HUDEP-2 (cell line): ENCODE measurements around the gene ACSF3.
A peak's percentile ranks its signal among the peaks of the same experiment; 100 is the strongest.

Experiments
- DNase-seq, 76 experiments: peaks; one replicate each; lab custom pipeline; 2025; ENCODE audit not compliant: unreplicated experiment in 76 of 76; lab: John Stamatoyannopoulos, UW

ACSF3 gene

DNA sequence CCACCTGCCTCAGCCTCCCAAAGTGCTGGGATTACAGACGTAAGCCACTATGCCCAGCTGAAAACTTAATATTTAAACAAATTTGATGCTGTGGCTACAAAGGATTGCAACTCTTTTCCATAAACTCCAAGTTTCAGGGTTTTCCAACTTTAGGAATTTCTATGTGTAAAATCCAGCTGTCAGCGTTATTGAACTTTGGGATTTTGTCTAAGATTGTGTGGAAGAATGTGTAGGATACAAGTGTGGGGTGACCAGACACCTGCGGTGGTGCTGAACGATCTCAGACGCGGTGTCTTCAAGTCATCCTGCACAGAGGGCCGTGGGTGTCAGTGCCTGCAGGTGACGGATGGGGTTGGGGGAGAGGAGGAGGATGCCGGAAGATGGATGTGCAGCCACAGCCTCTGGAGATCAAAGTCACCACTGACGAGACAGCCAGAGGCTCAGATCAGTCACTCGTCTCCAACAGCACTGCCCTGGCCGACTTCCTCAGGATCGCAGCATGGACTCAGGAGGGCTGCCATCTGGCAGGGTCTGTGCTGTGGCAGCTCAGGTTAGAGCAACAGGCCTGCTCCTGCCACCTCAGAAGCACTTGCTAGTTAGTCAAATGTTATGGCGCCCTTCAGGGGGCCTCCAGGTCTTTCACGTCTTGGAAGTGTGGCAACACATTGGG lies 13.0 kb downstream of the ACSF3 start:
- DNase-seq, result no peak

DNA sequence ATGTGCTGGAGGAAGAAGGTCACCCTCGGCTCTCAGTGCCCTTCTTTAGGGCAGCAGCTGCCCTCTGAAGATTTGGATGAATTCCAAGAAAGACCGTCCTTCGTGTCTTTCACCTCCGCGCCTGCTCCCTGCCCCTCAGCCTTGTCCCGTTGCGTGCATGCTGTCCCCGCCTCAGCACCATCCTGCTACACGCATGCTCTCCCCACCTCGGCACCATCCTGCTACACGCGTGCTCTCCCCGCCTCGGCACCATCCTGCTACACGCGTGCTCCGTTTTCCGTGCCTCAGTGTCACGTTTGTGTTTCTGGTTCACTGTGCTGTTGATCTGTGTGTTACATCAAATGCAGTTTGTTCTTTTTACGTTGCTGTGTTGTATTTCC lies 13.5 kb downstream of the ACSF3 start:
- no peak for DNase-seq

DNA sequence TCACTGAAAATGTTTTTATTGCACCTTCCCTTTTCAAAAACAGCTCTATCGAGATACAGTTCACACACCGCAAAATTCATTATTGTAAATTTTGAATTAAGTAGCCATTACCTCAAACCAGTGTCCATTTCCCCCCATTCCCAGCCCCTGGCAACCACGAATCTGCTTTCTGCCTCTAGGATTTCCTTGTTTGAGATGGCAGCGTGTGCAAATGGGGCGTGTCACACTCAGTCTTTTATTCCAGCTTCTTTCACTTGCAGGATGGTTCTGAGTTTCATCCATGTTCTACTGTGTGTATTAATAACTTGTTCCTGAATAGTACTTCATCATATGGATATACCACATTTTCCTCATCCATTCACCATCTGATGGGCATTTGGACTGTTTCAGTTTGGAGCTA lies 14.8 kb downstream of the ACSF3 start:
- DNase-seq, result no peak

DNA sequence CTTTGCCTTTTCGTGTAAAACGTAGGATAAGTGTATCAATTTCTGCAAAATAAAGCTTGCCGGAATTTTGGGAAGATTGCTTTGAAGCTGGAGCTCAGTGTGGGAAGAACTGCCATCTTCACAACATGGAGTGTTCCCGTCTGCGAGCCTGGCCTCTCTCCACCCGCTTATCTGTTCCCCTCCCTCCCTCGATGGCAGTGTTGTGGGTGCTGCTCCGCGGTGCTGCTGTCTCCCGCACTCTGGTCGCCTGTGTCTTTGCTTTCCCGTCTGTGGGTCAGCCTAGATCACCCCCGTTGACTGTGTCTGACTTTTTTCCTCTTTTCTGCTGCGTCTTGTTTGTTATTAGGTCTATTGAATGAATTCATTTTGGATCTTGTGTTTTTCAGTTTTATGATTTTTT lies 17.0 kb downstream of the ACSF3 start:
- DNase-seq, result no peak

DNA sequence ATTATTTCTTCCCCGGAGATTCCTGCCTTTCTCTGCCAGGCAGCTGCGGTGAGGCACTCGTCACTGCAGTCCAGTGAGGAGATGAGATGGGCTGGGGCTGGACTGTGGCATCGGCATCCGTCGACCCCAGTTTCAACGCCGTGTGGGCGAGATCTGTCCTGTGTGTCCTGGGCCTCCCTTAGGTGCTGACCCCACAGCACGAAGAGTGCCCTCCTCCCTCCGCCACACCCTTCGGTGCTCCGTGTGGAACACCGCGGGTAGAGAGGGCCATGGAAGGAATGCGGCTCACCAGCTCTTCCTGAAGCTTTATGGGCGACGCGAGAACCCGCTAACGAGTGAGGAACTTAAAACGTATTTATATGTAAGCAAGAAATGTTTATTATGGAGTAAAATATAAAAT lies 17.6 kb downstream of the ACSF3 start:
- no peak for DNase-seq

DNA sequence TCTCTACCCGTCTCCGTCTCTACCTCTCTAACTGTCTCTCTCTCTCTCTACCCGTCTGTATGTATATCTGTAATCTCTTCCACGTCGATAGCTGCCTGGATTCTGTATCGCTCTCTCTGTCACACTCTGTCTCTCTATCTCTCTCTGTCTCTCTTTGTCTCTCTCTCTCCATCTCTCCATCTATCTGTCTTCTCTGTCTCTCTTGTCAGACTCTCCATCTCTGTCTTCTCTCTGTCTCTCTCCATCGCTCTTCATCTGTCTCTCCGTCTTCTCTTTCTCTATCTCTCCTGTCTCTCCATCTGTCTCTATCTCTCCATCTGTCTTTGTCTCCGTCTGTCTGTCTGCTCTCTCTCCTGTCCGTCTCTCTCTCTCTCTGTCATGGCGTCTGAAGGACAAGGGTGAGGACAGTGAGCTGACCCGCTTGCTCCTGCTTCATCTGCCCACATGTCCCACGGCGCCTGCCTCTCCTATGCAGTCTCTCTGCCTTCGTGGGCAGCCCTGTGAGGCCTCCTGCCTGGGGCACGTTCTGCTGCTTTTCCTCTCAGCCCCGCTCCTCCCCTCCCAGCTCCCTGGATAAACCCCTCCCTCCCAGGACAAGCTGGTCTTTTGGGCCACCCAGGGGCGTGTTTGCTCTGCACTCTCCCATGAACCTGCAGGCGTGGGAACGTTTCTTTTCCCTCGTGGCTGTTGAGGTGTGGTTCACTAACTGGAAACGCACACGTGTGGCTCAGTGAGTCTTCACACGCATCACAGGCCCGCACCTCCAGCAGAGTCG lies 18.9 kb downstream of the ACSF3 start:
- DNase-seq, result no peak

DNA sequence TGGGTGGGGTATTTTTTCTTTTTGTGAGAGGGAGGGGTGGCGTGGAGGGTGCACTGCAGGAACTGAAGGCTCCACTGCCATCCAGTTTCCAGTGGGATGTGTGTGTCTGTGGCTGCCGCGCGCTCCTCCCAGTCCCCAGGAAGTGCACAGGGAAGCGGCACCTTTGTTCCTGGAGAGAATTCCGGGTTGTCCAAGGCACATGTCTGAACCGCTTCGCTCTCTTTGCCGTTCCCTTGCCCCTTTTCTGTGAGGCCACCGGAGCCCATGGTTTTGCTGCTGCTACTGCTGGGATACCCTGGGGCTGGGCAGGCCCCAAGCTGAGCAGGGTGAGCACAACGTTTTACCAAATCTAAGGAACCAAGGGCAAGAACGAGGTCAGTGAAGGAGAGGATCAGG lies 19.5 kb downstream of the ACSF3 start:
- DNase-seq, result no peak

DNA sequence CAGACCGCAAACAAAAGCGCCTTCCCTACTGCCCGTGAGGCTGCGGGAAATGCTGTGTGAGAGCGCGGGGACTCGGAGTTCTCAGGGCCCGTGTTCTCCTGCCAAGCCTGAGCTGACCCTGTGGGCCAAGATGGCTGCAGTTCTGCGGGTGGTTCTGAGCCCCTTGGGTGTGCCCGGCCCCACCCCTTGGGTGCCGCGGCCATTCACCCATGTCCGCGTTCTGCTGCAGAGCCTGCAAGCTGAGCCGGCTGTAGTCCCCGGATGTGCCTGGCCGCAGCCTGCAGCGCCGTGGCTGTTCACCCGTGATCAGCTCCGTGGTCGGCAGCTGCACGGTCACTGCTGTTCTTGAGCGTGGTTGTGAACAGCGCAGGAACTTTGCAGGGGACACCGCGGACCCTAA lies 20.0 kb downstream of the ACSF3 start:
- no peak for DNase-seq

DNA sequence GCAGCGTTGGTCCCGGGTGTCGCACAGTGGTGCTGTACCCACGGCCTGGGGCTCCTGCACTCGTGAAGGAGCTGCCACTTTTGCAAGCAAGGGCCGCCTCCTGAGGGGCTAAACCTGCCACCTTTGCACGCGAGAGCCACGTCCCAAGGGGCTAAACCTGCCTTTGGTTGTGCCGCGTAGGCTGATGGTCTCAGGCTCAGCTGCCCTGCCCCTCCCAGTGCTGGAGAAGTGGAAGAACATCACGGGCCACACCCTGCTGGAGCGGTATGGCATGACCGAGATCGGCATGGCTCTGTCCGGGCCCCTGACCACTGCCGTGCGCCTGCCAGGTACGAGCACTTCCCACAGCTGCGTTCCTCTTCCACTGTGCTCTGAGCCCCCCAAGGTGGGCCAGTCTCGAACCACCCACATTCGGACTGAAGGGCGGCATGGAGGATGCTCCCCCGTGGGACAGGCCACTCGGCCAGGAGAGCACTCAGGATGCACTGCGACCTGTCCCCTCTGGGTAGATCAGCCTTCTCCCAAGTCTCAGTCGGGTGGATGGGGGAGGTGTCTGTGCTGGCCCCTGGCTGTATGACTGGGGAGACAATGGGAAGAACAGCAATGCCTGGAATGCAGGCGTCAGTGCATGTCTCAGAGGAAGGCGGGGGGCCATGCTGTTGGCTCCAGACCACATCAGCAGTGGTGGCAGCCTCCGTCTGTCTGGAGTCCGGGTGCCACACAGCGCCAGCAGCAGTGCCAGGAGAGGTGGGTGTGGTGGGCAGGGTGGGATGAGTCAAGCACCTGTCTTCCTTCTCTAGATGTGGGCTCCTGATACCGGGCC lies 20.7 kb downstream of the ACSF3 start:
- no peak for DNase-seq

DNA sequence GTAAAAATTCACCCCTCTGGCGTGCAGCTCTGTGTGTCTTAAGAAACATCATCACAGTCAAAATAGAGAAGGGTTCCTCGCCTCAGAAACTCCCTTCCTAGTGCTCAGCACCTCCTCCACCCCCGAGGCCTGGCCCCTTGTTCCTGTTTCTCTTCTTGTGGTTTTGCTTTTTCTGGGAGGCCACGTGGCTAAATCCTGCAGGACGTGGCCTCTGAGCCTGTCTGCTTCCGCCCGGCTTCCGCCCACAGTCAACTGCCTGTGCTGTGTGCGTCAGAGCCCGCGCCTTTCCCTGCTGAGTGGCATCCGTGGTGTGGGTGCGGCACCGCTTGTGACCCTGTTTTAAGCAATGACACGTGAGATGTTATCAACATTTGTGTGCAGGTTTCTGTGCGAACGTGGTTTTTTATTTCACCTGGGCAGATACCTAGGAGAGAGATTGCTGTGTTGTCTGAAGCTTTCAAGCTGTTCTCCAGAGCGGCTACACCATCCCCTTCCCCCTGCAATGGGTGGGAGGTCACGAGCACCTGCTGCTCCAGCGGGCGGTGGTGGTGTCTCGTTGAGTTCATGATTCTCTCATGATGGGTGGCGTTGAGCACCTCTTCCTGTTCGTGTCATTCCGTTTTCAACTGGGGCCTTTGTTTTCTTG lies 21.7 kb downstream of the ACSF3 start:
- DNase-seq, result peak in 2 of 76 experiments; percentile 7 to 49

DNA sequence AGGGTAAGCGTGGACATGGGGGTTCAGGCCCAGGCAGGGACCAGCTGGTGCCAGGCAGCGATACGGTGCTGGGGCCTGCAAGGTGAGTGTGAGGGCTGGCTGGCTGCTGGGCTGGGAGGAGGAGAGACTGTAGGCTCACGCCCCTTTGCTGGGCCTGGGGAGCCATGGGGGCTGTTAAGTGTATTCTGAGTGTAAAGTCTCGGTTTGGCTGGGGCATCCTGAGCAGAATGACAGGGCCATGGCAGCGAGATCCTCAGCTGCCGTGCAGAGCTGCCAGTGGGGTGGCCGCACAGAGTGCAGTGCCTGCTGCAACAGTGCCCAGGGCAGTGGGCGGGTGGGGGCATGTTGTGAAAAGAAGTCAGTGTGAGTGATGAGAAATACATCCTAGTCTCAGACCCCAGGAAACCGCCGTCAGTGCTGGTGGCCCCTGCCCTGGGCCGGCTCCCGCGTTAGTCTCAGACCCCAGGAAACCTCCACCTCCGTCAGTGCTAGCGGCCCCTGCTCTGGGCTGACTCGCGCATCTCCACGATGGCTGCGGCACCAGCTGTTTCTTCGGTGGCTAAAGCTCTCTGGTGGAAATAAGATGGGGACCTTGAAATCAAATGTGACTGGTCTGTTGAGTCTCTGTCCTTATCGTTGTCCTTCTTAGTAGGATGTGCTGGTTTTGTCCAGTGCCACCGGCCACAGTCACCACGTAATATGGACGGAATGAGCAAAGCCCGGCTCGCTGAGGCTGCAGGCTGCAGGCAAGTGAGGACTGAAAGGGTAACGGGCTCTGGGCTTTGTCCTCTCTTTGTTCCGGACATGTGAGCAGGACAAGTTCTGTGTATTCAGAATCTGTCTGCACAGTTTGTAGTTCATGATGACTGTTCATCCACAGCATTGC lies 22.9 kb downstream of the ACSF3 start:
- no peak for DNase-seq

DNA sequence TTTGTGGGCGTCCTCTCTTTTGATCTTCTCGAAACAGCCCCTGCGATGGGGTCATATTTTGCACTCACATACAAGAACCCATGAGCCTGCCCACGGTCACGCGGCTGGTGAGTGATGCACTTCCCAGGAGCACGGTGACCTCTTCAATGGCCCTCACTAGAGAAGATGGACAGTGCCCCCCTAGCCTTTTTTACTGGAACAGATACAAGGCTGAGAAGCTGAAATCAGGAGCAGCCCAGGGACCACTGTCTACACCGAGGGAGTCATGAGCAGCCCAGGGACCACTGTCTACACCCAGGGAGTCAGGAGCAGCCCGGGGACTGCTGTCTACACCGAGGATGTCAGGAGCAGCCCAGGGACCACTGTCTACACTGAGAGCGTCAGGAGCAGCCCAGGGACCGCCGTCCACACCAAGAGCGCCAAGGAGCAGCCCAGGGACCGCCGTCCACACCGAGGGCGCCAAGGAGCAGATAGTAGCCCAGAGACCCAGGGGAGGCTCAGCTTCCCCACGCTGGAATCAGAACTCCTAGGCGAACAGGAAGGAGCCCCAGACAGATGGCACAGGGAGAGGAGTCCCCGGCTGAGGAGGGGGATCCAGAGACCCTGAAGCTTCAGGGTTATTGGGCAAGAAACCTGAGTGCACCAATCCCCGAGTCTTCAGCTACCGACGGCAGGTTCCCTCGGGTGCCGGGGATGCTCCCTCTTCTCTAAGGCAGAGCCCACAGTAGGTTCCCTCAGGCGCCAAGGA lies 23.7 kb downstream of the ACSF3 start:
- no peak for DNase-seq

DNA sequence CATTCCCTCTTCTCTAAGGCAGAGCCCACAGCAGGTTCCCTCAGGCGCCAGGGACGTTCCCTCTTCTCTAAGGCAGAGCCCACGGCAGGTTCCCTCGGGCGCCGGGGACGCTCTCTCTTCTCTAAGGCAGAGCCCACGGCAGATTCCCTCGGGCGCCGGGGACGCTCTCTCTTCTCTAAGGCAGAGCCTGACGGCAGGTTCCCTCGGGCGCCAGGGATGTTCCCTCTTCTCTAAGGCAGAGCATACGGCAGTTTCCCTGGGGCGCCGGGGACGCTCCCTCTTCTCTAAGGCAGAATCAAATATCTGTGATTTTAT lies 24.3 kb downstream of the ACSF3 start:
- no peak for DNase-seq

DNA sequence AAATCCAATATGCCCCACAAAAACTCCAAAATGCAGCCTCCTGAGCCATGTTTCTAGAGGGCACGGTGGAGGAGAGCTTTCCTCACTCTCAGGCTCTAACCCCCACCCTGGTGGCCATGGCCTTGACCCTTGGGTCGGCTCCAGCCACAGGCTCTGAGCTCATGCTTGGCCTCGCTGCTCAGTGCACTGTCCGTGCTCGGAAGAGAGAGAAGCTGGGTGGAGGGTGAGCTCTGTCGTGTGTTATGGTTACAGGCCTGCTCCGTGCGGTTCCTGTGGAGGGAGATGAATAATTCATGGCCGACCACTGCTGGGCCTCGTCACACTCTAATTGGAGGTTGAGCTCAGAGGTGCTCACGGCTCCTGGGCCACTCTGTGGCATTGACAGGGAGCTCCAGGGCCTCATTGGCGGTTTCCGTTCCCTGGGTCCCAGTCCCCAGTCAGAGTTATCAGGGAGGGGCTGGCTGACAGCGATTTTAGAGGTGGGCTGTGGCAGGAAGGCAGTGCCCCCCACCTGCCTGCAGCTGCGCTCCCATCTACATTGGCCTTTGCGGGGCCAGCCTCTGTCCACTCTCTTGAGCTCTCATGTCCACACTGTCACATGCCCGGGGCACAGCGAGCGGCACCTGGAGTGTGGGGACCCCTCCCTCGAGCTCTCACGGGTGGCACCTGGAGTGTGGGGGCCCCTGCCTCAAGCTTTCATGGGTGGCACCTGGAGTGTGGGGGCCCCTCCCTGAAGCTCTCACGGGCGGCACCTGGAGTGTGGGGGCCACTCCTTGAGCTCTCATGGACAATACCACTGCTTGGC lies 24.9 kb downstream of the ACSF3 start:
- no peak for DNase-seq

DNA sequence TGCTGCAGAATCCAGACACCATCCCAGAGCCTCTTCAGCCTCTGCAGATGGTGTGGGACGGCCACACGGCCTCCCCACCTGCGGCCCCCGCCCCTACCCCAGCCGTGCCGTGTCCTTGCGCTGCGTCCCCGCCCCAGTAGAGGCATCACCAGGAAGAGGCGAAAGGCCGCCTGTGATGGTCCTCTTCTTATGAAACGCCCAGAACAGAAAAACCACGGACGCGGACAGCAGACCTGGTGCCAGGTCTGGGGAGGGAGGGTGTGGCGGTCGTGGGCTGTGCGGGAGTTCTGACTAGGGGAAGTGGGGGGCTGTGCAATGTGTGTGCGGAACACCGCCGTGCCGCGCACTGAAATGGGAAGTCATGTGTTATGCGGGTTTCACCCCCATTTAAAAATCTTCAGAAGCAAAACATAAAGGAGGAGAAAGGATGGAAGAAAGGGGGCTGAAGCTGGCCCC lies 25.5 kb downstream of the ACSF3 start:
- no peak for DNase-seq

DNA sequence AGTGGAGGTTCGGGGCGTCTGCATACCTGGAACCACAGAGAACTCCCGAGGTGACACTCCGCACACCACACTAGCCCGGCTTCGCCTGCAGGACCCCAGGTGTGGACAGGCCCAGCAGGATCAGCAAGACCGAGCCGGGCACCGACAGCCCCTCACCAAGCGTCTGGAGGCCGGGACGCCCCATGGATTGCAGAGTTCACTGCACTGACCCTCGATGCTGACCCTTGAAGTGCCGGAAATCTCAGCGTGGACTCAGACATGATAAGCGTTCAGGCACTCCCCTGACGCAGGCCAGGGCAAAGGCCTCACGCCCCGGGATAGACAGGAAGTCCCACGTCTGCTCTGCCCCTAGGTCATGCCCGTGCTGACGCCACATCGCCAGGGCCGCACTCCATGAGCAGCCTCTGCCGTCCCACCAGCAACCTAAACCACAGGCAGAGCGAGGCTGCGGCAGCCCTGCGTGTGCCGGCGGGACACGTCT lies 26.0 kb downstream of the ACSF3 start:
- no peak for DNase-seq

DNA sequence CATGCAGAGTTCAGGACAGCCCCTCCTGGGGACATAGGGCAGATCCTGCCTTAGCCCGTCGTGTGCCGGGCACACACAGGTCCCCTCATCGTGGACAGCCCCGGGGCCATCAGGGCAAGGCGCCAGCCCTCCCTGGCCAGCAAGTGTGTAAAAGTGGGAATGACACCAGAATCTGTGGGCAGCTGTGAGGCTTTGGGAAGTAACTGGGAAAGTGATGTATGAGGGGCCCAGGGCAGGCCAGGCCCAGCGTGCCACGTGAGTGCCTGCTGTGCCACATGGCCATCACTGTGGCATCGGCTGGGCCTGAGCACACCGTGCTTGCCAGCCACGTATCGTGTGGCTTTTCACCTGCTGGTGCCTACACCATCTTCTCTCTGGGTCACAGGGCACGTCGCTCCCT lies 26.6 kb downstream of the ACSF3 start:
- no peak for DNase-seq

DNA sequence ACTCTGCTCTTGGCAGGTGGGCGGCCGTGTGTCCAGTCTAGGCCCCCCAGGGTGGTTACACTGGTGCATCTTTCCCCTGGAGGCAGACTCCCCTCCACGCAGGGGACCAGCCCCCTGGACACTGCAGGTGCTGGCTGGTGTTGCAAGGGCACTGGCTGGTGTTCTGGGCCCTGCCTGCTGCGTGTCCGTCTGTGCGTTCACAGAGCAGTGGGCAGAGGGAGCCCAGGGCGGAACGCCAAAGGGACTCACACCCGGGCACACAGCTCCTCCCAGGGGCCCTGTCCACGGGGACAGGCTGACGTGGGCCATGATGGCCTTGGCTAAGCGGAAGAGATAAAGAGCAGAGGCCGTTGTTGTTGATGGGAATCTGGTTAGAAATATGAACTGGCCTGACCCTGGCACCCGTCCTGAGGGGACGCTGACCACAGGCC lies 27.3 kb downstream of the ACSF3 start:
- DNase-seq, result no peak
